HG03045 (cell line): ENCODE data around the gene ANKRD36B.
"Not testable (repeated sequence)": the region's sequence is repeated elsewhere in the genome, so short reads cannot be mapped to it uniquely, and the experiment has no call there.

ENCODE experiments used
- ATAC-seq: cut with Tn5 transposase; IDR thresholded peaks from one replicate; pipeline ENCODE4 v1.9.1; 2021; ENCODE audit warnings: mild to moderate bottlenecking, moderate library complexity; ENCODE audit not compliant: unreplicated experiment

ANKRD36B gene

GRCh38 chr2:97550498-97550897 lies 39.2 kb downstream of the ANKRD36B start:
- ATAC-seq, result not testable (repeated sequence)

DNA sequence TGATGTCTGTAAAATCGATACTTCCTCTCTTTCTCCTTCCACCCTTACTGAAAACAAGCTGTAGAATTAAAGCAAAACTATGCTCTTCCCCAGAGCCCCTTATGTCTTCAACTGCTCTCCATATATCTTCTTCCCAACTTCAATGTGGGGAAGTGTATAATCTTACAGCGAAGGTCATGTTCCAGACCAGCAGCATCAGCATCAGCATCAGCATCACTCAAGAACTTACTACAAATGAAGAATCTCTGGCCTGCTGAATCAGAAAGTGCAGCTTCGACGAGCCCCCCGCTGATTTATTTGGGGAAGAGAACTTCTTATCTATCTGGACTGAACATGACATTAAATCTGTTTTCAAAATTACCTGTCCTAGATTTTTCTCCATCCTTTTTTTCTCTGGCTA lies 40.6 kb downstream of the ANKRD36B start:
- ATAC-seq, result not testable (repeated sequence)

DNA sequence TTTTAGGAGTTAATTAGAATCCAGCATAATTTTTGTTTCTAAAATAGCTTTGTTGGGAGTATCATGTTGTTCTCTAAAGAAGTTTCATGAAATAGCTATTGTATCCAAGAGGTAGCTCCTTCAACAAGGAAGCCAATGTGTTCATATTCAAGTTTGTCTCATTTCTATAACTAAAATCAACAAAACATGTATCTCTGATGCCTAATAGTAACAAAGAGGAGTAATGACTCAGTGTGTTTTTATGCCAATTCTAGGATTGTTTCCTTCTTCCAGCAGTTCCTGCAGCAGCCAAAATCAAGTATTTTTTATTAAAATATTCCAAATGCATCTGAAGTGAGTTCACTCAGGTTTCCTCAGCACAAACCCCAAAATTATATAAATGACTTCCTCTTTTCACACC lies 41.1 kb downstream of the ANKRD36B start:
- ATAC-seq, result not testable (repeated sequence)

- no peak for ATAC-seq
These were observed 43.0 kb downstream of the ANKRD36B start for GRCh38 chr2:97546711-97547110.

DNA sequence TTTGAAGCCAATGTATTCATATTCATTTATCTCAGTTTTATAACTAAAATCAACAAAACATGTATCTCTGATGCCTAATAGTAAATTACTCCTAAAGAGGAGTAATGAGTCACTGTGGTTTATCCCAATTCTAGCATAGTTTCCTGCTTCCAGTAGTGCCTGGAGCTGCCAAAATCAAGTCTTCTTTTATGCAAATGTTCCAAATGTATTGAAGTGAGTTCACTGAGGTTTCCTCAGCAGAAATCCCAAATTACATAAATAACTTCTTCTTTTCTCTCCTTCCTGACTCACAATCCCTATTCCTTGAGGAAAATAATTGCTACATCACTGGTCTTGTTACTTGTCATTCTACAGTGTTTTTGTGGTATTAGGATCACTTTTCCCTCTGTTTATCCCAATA lies 44.8 kb downstream of the ANKRD36B start:
- ATAC-seq, result not testable (repeated sequence)

DNA sequence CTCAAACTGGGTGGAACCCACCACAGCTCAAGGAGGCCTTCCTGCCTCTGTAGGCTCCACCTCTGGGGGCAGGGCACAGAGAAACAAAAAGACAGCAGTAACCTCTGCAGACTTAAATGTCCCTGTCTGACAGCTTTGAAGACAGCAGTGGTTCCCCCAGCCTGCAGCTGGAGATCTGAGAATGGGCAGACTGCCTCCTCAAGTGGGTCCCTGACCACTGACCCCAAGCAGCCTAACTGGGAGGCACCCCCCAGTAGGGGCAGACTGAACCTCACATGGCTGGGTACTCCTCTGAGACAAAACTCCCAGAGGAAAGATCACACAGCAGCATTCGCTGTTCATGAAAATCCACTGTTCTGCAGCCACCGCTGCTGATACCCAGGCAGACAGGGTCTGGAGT lies 63.8 kb downstream of the ANKRD36B start:
- not testable (repeated sequence) for ATAC-seq

DNA sequence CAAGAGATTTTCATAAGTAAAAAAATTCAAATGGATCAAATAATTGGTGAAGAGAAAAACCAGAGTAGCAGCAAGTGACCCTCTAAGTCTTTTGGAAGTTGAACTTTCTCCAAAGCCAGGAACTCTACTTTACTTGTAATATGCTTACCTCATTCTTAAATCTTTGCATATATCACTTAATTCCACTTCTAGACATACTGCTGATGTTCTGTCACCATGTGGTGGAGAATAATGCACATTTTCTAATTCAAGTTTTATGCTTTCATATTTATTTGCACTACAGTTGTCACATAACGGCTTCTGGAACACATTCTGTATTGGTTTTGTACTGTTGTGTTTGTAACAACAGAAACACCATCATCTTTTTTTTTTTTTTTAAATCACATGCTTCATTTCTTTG lies 65.9 kb downstream of the ANKRD36B start:
- ATAC-seq, result not testable (repeated sequence)

DNA sequence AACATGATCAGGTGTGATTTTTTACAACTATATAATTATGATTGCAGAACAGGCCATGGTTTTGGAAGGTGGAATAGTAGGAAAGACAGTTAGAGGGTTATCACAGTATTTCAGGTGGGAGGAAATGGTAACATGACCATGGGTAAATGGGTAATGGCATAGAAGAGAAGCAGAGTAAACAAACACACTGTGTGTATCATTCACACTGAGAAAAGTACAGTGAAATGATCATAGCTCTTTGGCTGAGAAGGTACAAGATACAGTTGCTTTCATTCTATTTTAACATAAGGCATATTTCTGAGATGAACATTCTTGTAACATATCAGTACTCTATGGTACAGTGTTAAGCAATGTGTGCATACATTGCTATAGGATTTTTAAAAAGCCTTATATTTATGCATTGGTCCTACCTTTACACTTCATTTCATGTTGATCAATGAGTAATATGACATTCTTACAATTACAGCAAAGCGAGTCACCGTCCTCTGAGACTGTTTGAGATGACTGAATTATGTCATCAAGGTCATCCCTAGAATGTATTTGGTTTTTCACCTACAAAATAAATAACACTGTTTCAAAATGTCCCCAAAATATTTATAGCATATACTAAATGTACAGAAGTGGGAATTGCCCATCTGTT lies 66.6 kb downstream of the ANKRD36B start:
- ATAC-seq, result not testable (repeated sequence)

DNA sequence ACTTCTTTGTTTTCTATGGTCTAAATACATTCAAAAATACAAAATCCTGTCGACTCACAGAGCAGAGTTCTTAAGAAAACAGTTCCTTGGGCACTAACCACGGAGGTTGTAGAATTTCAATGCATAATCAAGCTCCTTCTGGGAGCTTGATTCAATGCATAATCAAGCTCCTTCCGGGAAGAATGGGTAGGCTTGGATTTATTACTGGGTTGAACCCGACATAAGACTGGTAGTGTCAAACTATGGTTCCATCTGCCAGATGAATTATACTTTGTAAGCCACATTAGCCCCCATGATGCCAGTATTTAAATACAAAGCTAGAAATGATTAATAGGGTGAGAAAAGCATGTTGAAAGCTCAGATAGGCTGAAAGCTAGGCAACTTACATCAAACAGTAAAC lies 94.0 kb downstream of the ANKRD36B start:
- ATAC-seq, result not testable (repeated sequence)

DNA sequence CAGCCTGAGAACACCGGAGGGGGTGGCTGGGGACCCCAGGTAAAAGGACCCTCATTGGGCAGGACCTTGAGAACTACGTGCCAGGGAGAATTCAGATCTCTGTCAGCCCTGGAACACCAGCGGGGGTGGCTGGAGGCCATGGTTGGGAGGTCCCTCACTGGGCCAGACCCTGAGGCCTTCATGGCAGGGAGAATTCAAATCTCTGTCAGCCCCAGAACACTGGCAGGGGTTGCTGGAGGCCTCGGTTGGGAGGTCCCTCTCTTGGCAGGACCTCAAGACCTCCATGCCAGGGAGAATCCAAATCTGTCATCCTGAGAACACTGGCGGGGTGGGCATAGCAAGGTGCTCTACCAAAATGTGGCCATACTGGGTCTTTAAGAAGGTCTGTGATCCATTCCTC lies 99.5 kb downstream of the ANKRD36B start:
- not testable (repeated sequence) for ATAC-seq
